ENCODE results near the gene EYS.

- TF ChIP-seq POLR2A (IDR thresholded peaks at IDR 0.05) (no peak), CTCF (IDR thresholded peaks at IDR 0.05) (no peak)
These were observed 1247.5 kb downstream of the EYS start for GRCh38 chr6:64459411-64459944.

All from stomach (tissue), 4 donors.